Activated CD4-positive, alpha-beta T cell treated with anti-CD3 and anti-CD28 coated beads, Interleukin-2, amount 50 U/mL, for 1 hour (primary cell): Measurements from ENCODE around the gene RIMKLA.

Source experiments
- DNase-seq: peaks from one replicate; pipeline ENCODE4 v3.0.0-alpha.2; 2020

RIMKLA gene

DNA sequence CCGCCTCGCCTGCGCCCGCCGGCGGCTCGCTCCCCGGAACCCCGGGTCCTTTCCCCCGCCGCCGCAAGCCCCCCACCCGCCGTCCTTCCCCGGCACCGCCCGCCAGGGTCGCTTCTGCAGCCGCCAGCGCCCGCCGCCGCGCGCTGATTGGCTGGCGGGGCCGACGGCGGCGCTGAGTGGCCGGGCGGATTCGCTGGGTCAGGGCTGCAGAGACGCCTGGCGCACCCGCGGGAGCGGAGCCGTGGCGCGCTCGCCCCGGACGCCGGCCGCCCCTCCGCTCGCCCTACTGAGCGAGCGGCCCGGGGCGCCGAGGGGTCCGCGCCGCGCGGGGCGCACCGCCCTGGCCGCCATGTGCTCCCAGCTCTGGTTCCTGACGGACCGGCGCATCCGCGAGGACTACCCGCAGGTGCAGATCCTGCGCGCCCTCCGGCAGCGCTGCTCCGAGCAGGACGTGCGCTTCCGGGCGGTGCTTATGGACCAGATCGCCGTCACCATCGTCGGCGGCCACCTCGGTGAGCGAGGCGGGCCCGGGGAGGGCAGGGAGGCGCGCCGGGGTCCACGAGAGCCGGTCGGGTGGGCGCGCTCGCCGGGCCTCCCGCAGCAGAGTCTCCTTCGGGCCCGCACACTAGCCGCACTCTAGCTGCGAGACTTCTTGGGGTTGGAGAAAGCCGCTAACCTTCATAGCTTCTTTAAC is at the start of gene RIMKLA:
Gene RIMKLA, plus strand, starts transcription at position 207 of the 694 bp plus-strand sequence. Its CDS starts 143 bp downstream, at position 350.
- peak; percentile 17 for DNase-seq

GRCh38 chr1:42332877-42333276 is 47.7 kb upstream of the RIMKLA start:
- DNase-seq: no peak

DNA sequence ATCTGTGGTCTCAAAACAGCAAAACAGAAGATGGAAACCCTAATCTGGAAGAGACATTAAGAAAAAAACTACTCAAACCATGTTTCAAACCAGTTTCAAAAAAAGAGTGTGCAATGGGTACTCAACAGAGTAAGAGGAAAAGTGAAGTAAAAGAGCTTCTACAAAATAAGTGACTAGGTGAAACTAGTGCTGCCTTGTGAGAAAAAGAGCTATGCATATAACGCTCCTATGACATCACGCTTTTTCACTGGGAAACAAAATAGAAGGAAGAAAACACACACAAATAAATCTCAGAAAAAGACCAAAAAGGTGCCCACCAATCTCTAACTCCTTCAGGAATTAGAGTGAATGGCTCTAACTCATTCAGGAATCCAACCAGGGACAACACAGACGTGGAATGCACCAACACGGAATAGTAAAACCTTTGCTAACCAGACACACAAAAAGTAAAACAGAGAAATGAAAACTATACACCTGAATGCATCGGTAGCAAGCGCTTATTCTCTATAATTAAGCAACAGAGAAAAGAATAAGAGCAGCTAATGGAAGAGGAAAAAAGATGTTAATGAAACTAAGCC is 46.8 kb upstream of the RIMKLA start:
- no peak for DNase-seq

DNA sequence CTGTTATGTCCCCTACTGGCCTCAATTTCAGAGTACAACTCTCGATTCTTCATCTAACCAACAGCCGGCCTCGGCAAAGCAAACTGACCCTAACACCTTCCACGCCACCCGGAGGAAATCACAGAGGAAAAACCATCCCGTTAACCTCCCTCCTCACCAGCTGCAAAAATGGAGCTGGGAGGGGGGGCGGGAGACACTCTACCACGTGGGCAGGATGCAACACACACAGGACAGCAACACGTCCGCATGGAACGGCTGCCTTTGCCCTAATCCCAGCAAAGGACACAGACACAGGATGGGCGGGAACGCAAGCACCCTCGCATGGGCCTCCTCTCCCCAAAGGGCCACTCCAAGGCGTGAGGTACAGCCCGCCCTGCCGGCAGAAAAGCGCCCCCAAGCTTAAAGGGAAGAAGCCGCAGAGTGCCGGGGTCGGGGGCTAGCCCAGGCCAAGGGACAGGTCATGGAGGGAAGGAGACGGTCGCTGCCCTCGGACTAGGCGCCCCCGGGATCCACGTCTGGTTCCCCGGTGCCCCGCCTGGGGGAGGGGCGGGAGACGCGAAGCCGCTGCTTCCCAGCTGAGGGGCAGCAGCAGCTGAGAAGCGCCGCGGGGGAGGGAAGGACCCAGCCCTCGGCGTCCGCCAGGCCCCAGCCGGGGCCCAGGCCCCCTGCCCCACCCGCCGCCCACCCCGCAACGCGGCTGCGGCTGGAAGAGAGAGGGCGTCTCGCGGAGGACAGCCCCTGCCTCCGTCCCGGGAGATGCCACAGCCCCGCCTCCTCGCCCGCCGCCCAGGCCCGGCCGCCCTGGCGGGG is 46.1 kb upstream of the RIMKLA start:
- DNase-seq: peak; percentile 19

DNA sequence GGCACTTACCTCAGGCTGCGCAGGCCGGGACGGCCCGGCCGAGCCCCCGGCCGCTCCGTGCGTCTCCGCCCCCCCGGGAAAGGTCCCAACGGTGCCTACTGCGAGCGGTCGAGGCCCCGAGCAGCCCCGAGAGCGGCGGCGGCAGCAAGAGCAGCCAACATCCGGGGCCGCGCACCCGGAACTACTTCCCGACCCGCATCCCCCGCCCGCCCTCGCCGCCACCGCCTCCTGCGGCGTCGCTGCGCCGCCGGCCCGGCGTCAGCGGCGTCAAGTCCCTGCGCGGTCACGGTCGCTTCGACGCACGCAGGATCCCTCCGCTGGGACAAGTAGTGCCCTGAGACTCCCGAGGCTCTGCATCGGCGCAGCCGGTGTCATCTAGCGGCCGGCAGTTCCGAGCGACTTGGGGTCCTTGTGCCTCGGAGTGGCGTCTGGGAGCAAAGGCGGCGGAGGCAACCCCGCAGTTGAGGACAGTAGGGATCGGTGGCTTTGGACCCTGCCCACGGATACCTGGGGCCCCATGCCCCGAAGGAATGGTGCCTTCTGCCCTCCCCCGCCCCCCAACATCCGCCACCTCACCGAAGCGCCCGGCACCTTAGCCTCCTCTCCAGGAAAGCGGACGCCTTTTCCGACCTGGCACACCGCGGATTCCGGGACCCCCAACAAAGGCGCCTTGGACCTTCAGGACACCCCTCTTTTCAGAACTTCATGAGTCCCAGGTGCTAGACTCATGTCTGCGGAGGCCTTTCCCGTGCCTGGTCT is 45.4 kb upstream of the RIMKLA start, which contains the start of gene FOXJ3:
Gene FOXJ3, minus strand, starts transcription at position 186 of the 759 bp plus-strand sequence. CDS start 24,142 bp downstream, outside the sequence.
- peak; percentile 92 for DNase-seq

DNA sequence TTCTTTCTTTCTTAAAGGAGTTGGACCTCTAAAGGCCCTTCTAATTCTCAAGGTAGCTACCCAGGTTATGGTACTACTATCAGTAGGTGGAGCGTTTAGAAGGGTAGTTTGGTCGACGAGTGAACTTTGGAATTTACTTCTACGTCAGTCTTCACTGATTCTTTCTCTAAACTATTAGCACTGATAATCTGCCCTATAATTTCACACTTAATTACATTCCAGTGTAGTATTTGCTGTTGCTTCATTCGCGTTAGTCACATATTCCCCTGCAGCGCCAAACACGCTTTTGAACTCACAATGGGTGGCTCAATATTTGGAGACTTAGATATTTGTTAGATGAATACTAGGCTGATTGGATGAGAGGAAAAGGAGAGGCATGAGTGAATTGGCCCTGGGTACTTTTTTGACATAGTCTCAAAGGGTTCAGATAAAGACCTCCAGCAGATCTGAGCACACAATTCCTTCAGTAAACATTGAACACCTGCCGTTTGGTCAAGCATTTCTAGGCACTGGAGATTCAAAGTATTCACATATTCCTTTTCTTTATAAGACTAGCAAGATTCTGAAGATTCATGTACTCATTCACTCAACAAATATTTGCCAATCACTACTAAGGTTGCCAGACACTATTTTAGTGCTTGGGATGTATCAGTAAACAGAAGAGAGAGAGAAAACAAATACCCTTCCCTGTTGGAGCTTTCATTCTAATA is 44.6 kb upstream of the RIMKLA start:
- DNase-seq: no peak

- DNase-seq: no peak
Measured at GRCh38 chr1:42336978-42337377, 43.6 kb upstream of the RIMKLA start.

DNA sequence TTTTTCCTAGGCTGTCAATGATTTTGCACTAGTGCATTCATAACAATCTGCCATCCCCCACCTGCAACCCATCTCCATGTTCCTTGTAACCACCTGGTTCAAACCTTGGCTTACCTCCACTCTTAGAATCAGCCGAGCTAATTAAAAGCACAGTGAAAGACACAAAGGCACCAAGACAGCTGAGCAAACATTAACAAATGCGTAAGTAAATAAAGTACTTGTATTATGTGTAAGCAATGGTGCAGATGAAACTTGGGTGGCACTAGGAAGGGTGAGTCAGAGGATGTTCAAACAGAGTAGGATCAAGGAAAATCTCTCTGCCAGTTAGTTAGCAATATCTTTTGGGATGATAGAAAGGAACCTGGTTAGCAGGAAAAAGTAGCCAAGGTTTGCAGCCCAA is 40.5 kb upstream of the RIMKLA start:
- no peak for DNase-seq

DNA sequence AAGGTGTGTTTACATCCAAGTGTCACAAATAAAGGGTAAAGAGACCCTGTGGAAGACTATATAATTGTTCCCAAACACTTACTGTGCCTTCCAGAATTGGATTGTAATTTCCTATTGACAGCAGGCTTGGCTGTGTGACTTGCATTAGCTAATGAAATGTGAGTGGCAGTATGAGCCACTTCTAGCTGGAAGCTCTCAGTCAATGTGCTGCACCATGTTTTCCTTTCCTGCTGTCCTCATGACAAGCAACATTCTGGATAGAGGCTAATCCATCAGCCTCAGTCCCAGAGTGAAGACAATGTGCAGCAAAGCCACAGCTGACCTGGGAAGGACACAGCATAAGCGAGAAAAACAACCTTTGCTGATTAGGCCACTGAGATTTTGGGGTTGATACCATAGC is 39.7 kb upstream of the RIMKLA start:
- no peak for DNase-seq

DNA sequence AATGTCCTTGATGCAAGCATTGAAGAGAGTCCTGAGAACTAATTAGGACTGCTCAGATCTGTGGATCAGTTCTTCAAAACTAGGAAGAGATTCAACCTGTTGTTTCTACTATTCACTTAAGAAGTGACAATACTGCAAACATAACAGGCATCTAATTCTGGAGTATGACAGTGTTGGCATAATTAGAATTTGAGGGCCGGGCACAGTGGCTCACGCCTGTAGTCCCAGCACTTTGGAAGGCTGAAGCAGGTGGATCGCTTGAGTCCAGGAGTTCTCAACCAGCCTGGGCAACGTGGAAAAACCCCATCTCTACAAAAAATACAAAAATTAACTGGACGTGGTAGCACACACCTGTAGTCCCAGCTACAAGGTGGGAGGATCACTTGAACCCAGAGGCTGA is 37.5 kb upstream of the RIMKLA start:
- DNase-seq: no peak

DNA sequence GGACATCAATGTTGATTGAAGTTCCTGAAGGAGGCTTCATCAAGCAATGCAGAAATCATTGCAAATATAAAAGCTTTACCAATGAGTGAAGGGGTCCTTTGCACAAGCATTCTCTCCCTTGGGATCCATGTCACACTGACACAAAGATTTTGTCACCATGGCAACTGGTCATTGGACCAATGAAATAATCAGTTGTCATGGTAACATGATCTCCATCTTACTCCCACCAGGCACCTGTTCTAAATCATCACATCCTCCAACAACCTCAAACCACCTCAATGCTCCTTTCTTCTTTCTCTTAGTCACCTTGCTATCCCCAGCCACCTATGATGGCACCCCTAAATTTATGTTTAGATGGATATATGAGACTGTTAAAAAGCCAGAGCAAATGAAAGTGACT is 32.1 kb upstream of the RIMKLA start:
- no peak for DNase-seq

DNA sequence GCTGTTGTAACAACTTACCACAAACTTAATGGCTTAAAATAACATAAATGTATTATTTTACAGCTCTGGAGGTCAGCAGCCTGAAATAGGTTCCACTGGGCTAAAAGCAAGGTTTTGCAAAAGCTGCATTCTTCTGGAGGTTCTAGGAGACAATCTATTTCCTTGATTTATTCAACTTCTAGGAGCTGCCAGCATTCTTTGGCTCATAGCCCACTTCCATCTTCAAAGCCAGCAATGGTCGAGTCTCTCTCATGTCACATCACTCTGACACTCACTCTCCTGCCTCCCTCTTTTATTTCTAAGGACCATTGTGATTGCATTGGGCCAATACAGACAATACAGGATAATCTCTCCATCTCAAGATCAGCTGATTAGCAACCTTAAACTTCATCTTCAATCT is 30.5 kb upstream of the RIMKLA start:
- no peak for DNase-seq

GRCh38 chr1:42358791-42359190 is 21.8 kb upstream of the RIMKLA start:
- DNase-seq: no peak

DNA sequence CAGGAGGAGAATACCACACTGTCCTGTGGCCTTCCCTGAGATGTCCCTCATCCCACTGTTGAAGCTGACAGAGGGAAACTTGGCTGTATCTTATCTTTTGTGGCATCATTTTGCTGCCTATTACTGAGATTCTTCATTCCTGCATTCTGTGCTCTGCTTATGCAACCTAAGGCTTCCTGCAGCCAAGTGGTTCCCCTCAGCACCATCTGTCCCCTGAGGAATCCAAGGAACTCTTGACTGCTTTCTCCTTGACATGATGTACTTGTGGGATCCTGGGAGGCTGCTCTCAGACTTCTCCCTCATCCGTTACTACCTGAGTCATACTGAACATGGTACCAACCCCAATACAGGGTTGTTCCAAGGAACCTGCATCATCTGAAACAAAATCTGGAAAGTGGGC is 21.1 kb upstream of the RIMKLA start:
- DNase-seq: no peak

DNA sequence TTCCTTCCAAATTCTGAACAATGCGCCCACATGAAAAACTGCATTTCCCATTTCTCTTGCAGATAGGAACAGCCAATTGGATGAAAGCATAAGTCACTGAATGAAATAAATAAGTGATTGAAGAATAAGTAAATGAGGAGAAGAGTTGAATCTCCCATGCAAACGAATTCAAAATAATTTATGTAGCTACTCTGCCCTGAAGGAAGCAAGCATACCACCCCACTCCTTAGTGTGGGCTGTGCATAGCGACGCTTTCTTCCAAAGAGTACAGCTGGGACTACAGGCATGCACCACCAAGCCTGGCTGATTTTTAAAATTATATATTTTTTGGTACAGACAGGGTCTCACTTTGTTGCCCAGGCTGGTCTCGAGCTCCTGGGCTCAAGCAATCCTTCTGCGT is 16.5 kb upstream of the RIMKLA start:
- no peak for DNase-seq

DNA sequence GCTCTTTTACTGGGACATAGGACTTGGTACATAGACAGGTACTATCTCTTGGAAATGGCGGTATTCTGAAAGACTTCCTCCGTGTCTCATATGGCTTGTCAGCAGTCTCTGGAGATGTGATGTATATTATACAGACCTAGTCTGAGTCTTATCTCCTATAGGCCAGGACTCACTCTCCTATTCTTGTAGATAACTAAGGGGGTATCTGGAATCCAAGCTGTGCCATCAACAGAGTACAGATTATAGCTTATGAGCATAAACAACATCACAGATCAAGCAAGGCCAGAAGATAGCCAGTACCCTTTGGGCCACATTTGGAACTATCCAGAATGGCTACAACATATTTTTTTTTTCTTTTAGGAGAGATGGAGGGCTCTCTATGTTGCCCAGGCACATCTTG is 16.1 kb upstream of the RIMKLA start:
- DNase-seq: no peak

DNA sequence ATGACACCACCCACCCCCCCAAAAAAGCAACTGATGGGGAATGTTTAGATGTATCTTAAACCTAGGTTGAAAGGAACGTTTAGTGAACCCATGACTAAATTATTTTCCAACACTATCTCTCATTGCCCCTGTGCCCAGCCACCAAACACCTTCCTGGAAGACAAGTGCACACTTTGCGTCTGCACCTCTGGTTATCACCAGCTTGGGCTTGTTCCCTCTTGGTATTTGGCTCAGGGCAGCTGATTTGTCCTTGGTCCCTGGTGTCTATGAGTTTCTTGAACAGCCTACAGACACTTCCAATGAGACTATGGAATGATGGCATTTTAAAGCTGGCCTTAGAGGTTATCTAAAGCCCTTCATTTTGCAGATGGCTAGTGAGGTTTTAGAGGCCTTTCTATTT is 15.5 kb upstream of the RIMKLA start:
- no peak for DNase-seq

DNA sequence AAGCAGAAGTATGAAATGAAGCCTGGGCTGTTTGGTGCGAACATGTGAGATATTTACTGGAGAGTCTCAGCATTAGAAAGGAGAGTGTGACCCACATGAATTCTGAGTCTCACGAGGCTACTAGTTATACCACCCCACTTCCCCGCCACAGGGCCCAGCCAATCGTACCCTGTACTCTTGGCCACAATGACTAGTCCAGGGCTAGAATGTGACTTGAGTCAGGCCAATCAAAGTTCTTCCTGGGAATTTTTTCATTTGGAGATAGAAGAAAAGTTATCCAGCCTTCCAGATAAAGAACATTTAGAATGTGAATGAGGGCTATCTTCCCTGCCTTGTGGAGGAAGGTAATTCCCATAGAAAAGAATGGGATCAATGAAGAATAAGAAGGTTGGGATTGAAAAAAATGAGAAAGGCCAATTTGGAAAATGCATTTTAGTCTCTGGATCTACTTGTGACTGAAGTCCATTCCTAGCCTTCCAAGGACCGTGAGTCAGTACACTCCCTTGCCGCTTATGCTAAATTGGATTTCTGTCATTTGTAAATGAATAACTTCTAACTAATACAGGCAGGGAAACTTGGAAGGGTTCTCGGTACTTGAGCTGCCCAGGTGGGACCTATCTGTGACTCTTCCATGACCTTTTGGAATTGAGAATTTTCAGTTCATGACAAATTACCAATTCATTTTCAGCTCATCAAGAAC is 12.3 kb upstream of the RIMKLA start:
- DNase-seq: no peak

DNA sequence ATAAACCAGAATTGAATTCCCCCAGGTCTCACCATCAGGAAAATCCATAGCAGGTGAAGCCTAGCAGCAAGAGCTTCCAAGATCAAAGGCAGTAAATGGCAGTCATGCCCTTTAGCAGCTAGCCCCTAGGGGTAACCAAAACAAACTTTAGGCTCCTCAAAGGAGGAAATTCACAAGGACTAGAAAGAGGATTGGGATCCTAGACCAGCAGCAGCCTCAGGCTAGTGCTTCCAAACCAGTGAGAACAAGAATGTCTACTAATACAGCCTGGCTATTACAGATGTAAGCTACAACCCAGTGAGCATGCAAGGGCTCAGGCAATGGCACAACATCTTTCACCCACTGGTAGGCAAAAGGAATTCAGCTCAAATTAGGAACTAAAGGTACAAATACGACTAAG is 11.1 kb upstream of the RIMKLA start:
- no peak for DNase-seq

DNA sequence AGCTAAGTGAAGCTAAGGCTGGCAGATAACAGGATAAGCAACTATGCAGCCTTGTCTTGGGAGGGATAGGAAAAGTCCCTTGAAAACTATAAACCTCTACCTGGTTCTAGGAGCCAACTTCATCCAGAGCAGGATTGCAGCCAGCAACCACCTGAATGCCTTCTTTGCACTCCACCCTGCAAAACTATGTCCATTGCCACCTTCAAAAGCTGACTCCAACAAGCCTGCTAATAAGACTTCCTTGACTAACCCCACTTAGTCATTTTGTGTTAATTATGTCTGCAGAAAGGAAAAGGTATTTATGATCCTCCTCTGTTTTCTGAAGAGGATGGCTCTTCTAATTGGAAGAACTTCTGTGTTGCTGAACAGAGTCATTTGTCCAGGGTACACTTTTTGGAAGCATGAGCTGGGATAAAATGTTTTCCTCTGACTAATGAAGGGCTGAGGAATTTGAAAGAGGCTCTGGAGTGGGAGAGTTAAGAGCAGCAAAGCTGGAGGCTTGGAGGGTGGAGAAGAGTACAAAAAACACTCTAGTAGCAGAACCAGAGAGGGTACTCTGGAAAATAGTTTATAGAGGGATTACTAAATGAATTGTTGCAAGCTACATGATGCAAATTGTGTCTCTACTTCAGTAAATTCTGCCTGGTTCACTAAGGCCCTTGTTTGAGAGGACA is 9.6 kb upstream of the RIMKLA start:
- DNase-seq: no peak

GRCh38 chr1:42372796-42373195 is 7.8 kb upstream of the RIMKLA start:
- DNase-seq: no peak
